Measurements from ENCODE around the gene BPIFB1. TPM values are rescaled to one million over a fixed set of nuclear protein-coding genes. Genes with fewer than 3 reads are reported as not detected.

BPIFB1 gene
- total RNA-seq, 1 experiment from 2014 or later, result not detected

DNA sequence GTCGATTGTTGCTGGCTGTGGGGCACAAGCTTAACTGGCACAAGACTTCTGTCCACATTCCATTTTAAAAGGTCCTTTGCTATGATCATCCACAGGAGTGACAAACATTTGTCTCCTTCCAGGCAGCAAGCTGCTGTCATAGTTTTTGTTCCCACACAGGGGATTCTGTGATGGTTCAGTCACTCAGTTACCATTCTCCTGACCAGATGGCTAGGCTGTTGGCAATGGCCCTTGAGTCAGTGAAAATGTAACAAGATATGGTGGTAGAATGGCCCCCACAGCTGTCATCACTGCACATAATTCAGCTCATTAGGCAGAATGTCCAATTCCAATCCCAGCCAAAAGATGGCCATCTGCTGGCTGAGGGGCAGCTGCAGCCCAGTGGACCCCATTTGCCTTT lies 33.6 kb upstream of the BPIFB1 start (continued):
- TF ChIP-seq, protein P1, sequence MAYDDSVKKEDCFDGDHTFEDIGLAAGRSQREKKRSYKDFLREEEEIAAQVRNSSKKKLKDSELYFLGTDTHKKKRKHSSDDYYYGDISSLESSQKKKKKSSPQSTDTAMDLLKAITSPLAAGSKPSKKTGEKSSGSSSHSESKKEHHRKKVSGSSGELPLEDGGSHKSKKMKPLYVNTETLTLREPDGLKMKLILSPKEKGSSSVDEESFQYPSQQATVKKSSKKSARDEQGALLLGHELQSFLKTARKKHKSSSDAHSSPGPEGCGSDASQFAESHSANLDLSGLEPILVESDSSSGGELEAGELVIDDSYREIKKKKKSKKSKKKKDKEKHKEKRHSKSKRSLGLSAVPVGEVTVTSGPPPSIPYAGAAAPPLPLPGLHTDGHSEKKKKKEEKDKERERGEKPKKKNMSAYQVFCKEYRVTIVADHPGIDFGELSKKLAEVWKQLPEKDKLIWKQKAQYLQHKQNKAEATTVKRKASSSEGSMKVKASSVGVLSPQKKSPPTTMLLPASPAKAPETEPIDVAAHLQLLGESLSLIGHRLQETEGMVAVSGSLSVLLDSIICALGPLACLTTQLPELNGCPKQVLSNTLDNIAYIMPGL (CRISPR knock-in tag; IDR thresholded peaks at IDR 0.05), result no peak
- no peak for TF ChIP-seq OVOL2 (CRISPR knock-in tag; IDR thresholded peaks at IDR 0.05; ENCODE audit: borderline replicate concordance)
- TF ChIP-seq, protein P2, sequence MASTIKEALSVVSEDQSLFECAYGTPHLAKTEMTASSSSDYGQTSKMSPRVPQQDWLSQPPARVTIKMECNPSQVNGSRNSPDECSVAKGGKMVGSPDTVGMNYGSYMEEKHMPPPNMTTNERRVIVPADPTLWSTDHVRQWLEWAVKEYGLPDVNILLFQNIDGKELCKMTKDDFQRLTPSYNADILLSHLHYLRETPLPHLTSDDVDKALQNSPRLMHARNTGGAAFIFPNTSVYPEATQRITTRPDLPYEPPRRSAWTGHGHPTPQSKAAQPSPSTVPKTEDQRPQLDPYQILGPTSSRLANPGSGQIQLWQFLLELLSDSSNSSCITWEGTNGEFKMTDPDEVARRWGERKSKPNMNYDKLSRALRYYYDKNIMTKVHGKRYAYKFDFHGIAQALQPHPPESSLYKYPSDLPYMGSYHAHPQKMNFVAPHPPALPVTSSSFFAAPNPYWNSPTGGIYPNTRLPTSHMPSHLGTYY (CRISPR knock-in tag; IDR thresholded peaks at IDR 0.05), result no peak

DNA sequence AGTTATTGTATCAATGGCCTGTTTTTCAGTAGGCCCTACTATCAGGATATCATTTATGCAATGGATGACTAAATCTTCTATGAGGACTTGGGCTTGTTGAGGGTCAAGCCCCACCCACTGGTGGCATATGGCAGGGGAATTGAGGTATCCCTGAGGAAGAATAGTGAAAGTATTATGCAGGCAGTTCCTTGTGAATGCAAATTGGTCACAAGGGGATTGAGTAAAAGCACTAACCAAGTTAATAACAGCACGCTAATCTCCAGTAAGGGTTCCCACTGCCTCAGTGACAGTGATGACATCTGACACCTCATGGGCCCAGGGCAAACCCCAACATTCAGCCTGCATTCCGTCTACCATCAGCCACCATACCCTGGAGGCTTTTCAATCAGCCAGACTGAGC lies 32.3 kb upstream of the BPIFB1 start:
- no peak overlapping the region for H3K4me3 Mint-ChIP-seq
- no peaks in the 10 kb centered on the region for H3K36me3 Mint-ChIP-seq
- TF ChIP-seq, protein P3, sequence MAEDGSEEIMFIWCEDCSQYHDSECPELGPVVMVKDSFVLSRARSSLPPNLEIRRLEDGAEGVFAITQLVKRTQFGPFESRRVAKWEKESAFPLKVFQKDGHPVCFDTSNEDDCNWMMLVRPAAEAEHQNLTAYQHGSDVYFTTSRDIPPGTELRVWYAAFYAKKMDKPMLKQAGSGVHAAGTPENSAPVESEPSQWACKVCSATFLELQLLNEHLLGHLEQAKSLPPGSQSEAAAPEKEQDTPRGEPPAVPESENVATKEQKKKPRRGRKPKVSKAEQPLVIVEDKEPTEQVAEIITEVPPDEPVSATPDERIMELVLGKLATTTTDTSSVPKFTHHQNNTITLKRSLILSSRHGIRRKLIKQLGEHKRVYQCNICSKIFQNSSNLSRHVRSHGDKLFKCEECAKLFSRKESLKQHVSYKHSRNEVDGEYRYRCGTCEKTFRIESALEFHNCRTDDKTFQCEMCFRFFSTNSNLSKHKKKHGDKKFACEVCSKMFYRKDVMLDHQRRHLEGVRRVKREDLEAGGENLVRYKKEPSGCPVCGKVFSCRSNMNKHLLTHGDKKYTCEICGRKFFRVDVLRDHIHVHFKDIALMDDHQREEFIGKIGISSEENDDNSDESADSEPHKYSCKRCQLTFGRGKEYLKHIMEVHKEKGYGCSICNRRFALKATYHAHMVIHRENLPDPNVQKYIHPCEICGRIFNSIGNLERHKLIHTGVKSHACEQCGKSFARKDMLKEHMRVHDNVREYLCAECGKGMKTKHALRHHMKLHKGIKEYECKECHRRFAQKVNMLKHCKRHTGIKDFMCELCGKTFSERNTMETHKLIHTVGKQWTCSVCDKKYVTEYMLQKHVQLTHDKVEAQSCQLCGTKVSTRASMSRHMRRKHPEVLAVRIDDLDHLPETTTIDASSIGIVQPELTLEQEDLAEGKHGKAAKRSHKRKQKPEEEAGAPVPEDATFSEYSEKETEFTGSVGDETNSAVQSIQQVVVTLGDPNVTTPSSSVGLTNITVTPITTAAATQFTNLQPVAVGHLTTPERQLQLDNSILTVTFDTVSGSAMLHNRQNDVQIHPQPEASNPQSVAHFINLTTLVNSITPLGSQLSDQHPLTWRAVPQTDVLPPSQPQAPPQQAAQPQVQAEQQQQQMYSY (CRISPR knock-in tag; IDR thresholded peaks at IDR 0.05), result no peak
- TF ChIP-seq ZNF121 (CRISPR knock-in tag; IDR thresholded peaks at IDR 0.05), result no peak
- TF ChIP-seq CREB1 (CRISPR knock-in tag; IDR thresholded peaks at IDR 0.05), result no peak
- H3K9me3 Mint-ChIP-seq, result 0 out of 2 replicates have a peak, but pooled peaks cover 4% of the 10 kb centered on the region
- H3K27me3 Mint-ChIP-seq (ENCODE audit: low read depth), result no peaks in the 10 kb centered on the region
- no peak overlapping the region for H3K27ac Mint-ChIP-seq
- POLR2A ChIA-PET, result no interaction called here
- ATAC-seq (no peak), DNase-seq (ENCODE audit: low spot score) (no peak)
- CTCF ChIA-PET, result interaction anchor here (3.1 kb wide), 1 partner anchor 12 kb away, joined by 10 read pairs; no protein-coding TSS in a partner anchor
- no peaks in the 10 kb centered on the region for H3K4me1 Mint-ChIP-seq

DNA sequence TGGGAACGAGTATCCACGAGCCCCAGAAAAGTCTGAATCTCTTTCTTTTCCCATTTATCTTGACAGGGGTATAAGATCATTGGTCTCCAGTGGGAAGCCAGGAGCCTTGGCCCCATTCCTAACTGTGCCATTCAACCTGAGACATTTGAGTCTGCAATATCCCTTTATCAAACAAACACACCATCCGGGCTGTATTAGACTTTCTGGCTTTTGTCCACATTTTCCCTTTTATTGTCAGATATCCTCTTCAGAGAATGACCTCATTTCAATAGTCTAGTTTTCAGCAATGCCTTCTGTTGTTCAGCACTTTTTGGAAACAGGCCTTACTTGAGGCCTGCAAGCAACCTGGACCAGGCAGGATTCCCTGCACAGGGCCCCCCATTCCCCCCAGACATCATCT lies 31.5 kb upstream of the BPIFB1 start:
- ChIA-PET POLR2A (no interaction called here), CTCF (interaction anchor here (3.1 kb wide), 1 partner anchor 11 kb away, joined by 10 read pairs; no protein-coding TSS in a partner anchor)
- TF ChIP-seq CREB1 (CRISPR knock-in tag; IDR thresholded peaks at IDR 0.05), result no peak
- no peak for TF ChIP-seq MXD4 (CRISPR knock-in tag; IDR thresholded peaks at IDR 0.05; ENCODE audit: borderline replicate concordance)
- TF ChIP-seq FOXP1 (CRISPR knock-in tag; IDR thresholded peaks at IDR 0.05; ENCODE audit: borderline replicate concordance), result no peak
- TF ChIP-seq, protein P4, sequence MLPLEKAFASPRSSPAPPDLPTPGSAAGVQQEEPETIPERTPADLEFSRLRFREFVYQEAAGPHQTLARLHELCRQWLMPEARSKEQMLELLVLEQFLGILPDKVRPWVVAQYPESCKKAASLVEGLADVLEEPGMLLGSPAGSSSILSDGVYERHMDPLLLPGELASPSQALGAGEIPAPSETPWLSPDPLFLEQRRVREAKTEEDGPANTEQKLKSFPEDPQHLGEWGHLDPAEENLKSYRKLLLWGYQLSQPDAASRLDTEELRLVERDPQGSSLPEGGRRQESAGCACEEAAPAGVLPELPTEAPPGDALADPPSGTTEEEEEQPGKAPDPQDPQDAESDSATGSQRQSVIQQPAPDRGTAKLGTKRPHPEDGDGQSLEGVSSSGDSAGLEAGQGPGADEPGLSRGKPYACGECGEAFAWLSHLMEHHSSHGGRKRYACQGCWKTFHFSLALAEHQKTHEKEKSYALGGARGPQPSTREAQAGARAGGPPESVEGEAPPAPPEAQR (CRISPR knock-in tag; IDR thresholded peaks at IDR 0.05), result no peak
- H3K27me3 Mint-ChIP-seq (ENCODE audit: low read depth), result no peaks in the 10 kb centered on the region
- H3K36me3 Mint-ChIP-seq, result no peaks in the 10 kb centered on the region
- 0 out of 2 replicates have a peak, but pooled peaks cover 4% of the 10 kb centered on the region for H3K9me3 Mint-ChIP-seq
- H3K4me1 Mint-ChIP-seq, result no peaks in the 10 kb centered on the region
- no peak overlapping the region for H3K4me3 Mint-ChIP-seq
- no peak overlapping the region for H3K27ac Mint-ChIP-seq
- no peak for DNase-seq (ENCODE audit: low spot score)
- no peak for ATAC-seq

DNA sequence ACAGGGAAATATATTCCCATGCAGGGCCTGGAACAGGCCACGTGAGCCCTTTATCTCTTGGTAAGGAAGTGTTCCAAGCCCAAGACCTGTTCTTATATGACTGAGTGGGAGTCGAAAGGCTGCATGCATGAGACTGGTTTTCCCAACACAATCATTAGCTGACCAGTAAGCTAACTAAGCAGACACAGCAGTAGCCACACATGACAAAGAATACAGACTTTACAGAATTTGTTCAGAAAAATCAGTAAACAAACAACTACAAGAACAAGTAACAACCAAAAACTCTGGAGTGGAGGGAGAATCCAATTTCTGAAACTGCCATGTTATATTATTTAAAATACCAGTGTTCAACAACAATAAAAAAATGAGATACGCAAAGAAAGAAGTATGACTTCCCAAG lies 30.6 kb upstream of the BPIFB1 start:
- H3K4me3 Mint-ChIP-seq, result no peak overlapping the region
- ChIA-PET POLR2A (no interaction called here), CTCF (interaction anchor here (1.4 to 3.1 kb wide), 2 partner anchors 10 to 39 kb away, joined by 7 to 10 read pairs; no protein-coding TSS in a partner anchor)
- no peaks in the 10 kb centered on the region for H3K27me3 Mint-ChIP-seq (ENCODE audit: low read depth)
- no peaks in the 10 kb centered on the region for H3K4me1 Mint-ChIP-seq
- H3K27ac Mint-ChIP-seq, result peak overlapping the region; percentile 32; the same call in 1 of the 2 replicates
- DNase-seq (ENCODE audit: low spot score) (no peak), ATAC-seq (no peak)
- 0 out of 2 replicates have a peak, but pooled peaks cover 4% of the 10 kb centered on the region for H3K9me3 Mint-ChIP-seq
- H3K36me3 Mint-ChIP-seq, result no peaks in the 10 kb centered on the region
- no peak for TF ChIP-seq EMX1 (CRISPR knock-in tag; IDR thresholded peaks at IDR 0.05)
- TF ChIP-seq, protein P2 (CRISPR knock-in tag; IDR thresholded peaks at IDR 0.05), result no peak
- TF ChIP-seq TEAD4 (CRISPR knock-in tag; IDR thresholded peaks at IDR 0.05), result no peak
- TF ChIP-seq TCF7 (CRISPR knock-in tag; IDR thresholded peaks at IDR 0.05; ENCODE audit: low read depth), result no peak
- TF ChIP-seq SMAD4 (CRISPR knock-in tag; IDR thresholded peaks at IDR 0.05), result no peak
- no peak for TF ChIP-seq TP53 (CRISPR knock-in tag; IDR thresholded peaks at IDR 0.05)
- no peak for TF ChIP-seq SP1 (CRISPR knock-in tag; conservative IDR thresholded peaks at IDR 0.05)
- TF ChIP-seq, protein P4 (CRISPR knock-in tag; IDR thresholded peaks at IDR 0.05), result no peak
- no peak for TF ChIP-seq ZNF396 (CRISPR knock-in tag; IDR thresholded peaks at IDR 0.05; ENCODE audit: borderline replicate concordance)
- TF ChIP-seq, protein P1 (CRISPR knock-in tag; IDR thresholded peaks at IDR 0.05), result no peak
- no peak for TF ChIP-seq ESRRA (CRISPR knock-in tag; IDR thresholded peaks at IDR 0.05; ENCODE audit: borderline replicate concordance)
